DMS114 treated with DMSO at 0.1 percent for 48 hours (cell line): Measurements from ENCODE around the gene MNT.

Experiments
- DNase-seq: peaks from one replicate; lab custom pipeline; 2025; ENCODE audit not compliant: unreplicated experiment; lab: John Stamatoyannopoulos, UW

The MNT gene

GRCh38 chr17:2383628-2384167 lies 17.2 kb downstream of the MNT start:
- no peak for DNase-seq

GRCh38 chr17:2380950-2381649 lies 19.8 kb downstream of the MNT start:
- DNase-seq, result no peak

- DNase-seq, result no peak
Measured at GRCh38 chr17:2380226-2380922, 20.5 kb downstream of the MNT start.

GRCh38 chr17:2379489-2380225 lies 21.2 kb downstream of the MNT start:
- DNase-seq, result no peak

GRCh38 chr17:2378905-2379304 lies 22.0 kb downstream of the MNT start:
- no peak for DNase-seq

GRCh38 chr17:2377659-2378058 lies 23.2 kb downstream of the MNT start:
- no peak for DNase-seq

- no peak for DNase-seq
Measured at GRCh38 chr17:2376107-2376506, 24.8 kb downstream of the MNT start.

GRCh38 chr17:2375406-2375805 lies 25.5 kb downstream of the MNT start:
- DNase-seq, result no peak

GRCh38 chr17:2374549-2375285 lies 26.1 kb downstream of the MNT start:
- DNase-seq, result no peak

- no peak for DNase-seq
Measured at GRCh38 chr17:2373179-2373578, 27.7 kb downstream of the MNT start.

GRCh38 chr17:2372681-2373080 lies 28.2 kb downstream of the MNT start:
- no peak for DNase-seq

GRCh38 chr17:2372180-2372579 lies 28.7 kb downstream of the MNT start:
- no peak for DNase-seq

GRCh38 chr17:2371183-2372130 lies 29.4 kb downstream of the MNT start:
- DNase-seq, result no peak

- DNase-seq, result no peak
Measured at GRCh38 chr17:2370211-2370589, 30.7 kb downstream of the MNT start.

GRCh38 chr17:2369551-2370210 lies 31.2 kb downstream of the MNT start:
- no peak for DNase-seq

- DNase-seq, result no peak
Measured at GRCh38 chr17:2369039-2369438, 31.8 kb downstream of the MNT start.

- DNase-seq, result no peak
Measured at GRCh38 chr17:2368359-2368758, 32.5 kb downstream of the MNT start.

- no peak for DNase-seq
Measured at GRCh38 chr17:2366747-2367494, 33.9 kb downstream of the MNT start.

GRCh38 chr17:2365132-2365531 lies 35.7 kb downstream of the MNT start:
- DNase-seq, result no peak
